ENCODE results near the gene CENPQ.
A peak's percentile ranks its signal among the peaks of the same experiment; 100 is the strongest.
"Not testable (repeated sequence)": the region's sequence is repeated elsewhere in the genome, so short reads cannot be mapped to it uniquely, and the experiment has no call there.

CENPQ gene

GRCh38 chr6:49462927-49463611 lies at the start of gene CENPQ, which contains the start of gene MMUT:
Gene CENPQ (plus strand): TSS chr6:49463370. CDS start chr6:49470177, 6,807 bp downstream.
Gene MMUT (minus strand): TSS chr6:49463253. CDS start chr6:49459466, 3,787 bp downstream.
- DNase-seq, result peak; percentile 85

DNA sequence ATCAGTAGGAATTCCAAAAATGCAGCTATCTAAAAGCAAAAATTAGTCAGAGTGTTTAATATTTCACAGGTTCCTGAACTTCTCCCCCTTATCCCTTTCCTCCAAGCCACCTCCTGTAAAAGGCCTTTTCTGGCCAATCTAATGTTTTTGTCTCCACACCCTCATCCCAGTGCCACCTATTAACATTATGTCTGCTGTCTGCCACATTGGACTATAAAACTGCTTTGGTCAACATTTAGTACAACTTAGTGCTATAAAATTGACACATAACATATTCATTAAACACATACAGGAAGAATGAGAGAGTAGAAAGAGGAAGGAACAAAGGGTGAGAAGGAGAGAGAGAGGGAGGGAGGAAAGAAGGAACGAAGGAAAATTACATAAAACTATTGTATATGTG lies 47.8 kb upstream of the CENPQ start:
- no peak for DNase-seq

GRCh38 chr6:49416195-49416594 lies 47.0 kb upstream of the CENPQ start:
- no peak for DNase-seq

DNA sequence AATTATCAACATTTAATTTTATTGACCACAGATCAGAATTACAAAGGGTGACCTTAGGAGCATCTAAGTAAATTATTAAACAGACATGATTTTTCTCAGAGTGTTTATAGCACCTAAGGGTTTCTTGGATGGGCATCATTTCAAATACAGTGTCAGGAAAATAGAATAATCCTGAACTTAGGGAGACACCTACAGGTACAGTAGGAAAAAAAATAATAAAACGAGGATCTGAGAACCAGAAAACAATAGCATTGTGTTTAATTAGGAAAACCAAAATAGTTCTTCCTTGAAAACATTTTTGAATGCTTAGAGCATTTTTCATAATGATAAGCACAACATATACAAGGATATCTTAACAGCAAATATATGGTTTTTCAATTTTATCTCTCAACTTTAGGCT lies 39.4 kb upstream of the CENPQ start:
- DNase-seq, result no peak

DNA sequence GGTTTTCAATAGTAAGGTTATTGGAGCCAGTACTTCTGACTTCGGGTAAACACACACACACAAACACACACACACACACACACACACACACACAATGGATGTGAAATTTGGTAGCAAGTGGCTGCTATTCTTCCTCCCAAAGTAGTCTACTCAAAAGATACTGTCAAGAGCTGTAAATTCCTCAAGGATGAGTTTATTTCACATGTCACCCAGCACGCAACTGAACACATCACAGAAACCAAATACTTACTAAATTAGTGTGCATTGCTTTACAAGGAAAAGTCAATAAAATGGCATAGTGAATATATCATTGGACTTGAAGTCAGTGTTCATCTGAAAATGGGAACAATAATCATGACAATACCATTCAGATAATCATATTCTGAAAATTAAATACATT lies 33.0 kb upstream of the CENPQ start:
- DNase-seq, result no peak

DNA sequence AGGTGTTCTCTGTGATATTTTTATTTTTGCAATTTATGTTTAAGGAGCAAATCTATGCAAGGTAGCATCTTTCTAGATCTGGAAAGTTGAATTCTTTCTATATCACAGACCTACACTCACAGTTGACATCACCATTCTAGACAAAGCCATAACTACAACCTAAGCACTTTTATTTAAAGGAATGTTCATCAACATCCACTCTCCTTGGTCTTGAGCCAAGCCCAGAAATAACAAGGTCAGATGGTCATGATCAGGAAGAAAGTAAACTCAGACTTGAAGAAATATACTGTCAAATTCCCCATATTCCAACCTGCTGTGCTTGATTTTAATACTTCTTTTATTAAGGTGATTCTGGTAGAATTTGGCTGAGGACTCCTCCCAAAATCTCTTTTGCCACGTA lies 32.3 kb upstream of the CENPQ start:
- no peak for DNase-seq

GRCh38 chr6:49453221-49453620 lies 9.9 kb upstream of the CENPQ start:
- no peak for DNase-seq

GRCh38 chr6:49454787-49455709 lies 8.1 kb upstream of the CENPQ start:
- no peak for DNase-seq

DNA sequence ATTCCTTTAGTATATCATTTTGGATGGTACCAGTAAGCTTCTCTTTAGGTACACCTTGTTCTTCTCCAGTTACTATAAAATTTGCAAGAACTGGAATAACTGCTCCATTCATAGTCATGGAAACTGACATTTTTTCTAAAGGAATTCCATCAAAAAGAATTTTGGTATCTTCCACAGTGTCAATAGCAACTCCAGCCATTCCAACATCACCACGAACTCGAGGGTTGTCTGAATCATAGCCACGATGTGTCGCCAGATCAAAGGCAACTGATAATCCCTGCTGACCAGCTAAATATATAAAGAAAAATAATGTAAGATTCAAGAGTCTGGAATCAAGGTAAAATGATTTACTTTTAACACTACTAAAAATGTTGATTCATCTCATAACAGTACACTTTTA lies 5.4 kb upstream of the CENPQ start:
- DNase-seq, result no peak

GRCh38 chr6:49462071-49462470 lies 1.1 kb upstream of the CENPQ start:
- DNase-seq, result no peak

- DNase-seq, result no peak
These were observed 607 bp upstream of the CENPQ start for GRCh38 chr6:49462599-49462926.

DNA sequence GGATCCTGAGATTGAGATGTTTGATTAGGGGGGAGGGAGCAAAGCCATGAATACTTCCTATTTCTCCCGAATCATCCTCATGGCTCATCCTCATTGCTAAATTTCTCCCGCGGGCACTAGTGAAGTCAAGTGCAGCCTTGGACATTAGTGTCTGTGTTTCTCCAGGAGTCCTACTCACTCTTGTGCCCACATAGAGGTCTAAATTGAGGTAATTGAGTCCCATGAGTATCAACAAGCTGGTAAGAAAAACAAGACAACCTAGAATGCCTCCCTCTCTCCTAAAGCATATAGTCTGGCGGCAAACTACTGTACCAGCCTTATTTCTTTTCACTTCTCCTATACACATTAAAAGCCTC lies 420 bp downstream of the CENPQ start:
- DNase-seq, result no peak

DNA sequence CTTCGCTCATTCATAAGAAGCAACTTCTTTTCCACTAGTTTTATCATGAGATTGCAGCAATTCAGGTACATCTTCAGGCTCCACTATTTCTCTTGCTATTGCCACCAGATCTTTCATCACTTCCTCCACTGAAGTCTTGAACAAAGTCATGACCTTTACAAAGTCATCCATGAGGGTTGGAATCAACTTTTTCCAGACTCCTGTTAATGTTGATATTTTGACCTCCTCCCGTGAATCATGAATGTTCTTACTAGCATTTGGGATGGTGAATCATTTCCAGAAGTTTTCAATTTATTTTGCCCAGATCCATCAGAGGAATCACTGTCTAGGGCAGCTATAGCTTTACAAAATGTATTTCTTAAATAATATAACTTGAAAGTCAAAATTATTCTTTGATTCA lies 1.5 kb downstream of the CENPQ start:
- no peak for DNase-seq

GRCh38 chr6:49468042-49468441 lies 4.9 kb downstream of the CENPQ start:
- no peak for DNase-seq

GRCh38 chr6:49476564-49476963 lies 13.4 kb downstream of the CENPQ start:
- not testable (repeated sequence) for DNase-seq

GRCh38 chr6:49479308-49479970 lies 16.3 kb downstream of the CENPQ start:
- no peak for DNase-seq

DNA sequence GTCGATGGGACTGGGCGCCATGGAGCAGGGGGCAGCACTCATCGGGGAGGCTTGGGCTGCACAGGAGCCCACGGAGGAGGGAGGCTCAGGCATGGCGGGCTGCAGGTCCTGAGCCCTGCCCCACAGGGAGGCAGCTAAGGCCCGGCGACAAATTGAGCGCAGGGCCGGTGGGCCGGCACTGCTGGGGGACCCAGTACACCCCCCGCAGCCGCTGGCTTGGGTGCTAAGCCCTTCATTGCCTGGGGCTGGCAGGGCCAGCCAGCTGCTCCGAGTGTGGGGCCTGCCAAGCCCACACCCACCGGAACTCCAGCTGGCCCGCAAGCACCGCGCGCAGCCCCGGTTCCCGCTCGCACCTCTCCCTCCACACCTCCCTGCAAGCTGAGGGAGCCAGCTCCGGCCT lies 18.7 kb downstream of the CENPQ start:
- DNase-seq, result not testable (repeated sequence)

DNA sequence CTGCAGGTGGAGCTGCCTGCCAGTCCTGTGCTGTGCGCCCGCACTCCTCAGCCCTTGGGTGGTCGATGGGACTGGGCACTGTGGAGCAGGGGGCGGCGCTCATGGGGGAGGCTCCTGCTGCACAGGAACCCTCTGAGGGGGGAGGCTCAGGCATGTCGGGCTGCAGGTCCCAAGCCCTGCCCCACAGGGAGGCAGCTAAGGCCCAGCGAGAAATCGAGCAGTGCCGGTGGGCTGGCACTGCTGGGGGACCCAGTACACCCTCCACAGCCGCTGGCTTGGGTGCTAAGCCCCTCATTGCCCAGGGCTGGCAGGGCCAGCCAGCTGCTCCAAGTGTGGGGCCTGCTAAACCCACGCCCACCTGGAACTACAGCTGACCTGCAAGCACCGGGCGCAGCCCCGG lies 20.2 kb downstream of the CENPQ start:
- DNase-seq, result not testable (repeated sequence)

- no peak for DNase-seq
These were observed 27.5 kb downstream of the CENPQ start for GRCh38 chr6:49490633-49491032.

DNA sequence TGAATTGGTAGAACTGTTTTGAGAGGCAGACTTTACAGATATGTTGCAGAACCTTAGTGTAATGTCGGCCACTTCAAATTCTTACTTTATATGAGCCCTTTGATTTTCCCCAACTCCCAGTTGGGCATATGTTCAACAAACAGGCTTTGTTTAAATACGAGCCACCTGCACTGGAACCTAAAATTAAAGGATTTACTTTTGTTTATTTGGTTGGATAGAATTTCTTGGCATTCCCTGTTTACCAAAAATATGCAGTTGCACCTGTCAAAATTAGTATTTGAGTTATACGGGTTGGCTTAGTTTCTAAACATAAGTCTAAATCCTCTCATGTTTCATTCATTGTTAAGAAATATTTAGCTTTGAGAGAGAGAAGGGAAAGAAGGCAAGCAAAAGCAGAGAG lies 34.1 kb downstream of the CENPQ start:
- DNase-seq, result no peak

DNA sequence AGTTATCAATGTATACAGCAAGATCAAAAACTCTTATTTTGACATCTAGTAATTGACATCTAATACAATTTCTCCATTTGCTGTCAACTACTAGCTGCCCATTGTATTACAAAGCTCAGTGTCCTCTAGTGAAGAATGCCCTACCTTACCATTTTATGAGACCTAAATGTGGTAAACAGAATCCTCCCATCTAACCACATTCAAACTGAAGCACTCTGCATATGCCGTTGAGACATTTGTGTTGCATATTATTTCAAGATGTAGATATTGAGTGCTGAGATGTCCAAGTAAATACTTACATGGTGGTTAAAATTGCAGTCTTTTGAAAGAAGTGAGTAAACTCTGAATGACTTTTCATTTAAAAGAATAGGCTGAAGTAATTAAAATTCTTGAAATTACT lies 36.0 kb downstream of the CENPQ start:
- DNase-seq, result no peak

- DNase-seq, result no peak
These were observed 36.5 kb downstream of the CENPQ start, which contains the start of gene GLYATL3 for GRCh38 chr6:49499623-49500022. Gene GLYATL3 (plus strand): TSS chr6:49499923. CDS start chr6:49511991, 12,068 bp downstream.

GRCh38 chr6:49504666-49505065 lies 41.5 kb downstream of the CENPQ start:
- DNase-seq, result no peak
